ENCODE data around the gene S1PR4. TPM values are rescaled to one million over a fixed set of nuclear protein-coding genes. Genes with fewer than 3 reads are reported as not detected.

S1PR4 gene
- total and polyA plus RNA-seq, 2 of the 13 experiments (the other 11 are each of a cell fraction or from before 2014, with no cell fraction given): 0.07 to 0.09 TPM

DNA sequence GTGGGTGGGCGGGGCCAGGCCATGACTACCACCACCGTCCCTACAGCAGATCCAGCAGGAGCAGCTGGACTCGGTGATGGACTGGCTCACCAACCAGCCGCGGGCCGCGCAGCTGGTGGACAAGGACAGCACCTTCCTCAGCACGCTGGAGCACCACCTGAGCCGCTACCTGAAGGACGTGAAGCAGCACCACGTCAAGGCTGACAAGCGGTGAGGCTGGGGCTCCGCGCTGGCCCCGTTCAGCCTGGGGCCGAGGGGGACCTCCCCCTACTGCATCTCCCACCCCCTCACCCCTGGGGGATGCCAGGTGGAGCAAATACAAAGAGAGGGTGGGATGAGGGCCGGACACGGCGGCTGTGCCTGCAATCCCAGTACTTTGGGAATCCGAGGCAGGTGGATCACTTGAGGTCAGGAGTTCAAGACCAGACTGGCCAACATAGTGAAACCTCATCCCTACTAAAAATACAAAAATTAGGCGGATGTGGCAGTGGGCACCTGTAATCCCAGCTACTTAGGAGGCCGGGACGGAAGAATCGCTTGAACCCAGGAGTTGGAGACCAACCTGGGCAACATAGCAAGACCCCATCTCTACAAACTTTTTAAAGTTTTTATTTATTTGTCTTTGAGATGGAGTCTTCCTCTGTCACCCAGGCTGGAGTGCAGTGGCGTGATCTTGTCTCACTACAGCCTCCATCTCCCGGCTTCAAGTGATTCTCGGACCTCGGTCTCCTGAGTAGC lies 27.8 kb downstream of the S1PR4 start:
- no peaks in the 10 kb centered on the region for H3K4me1 ChIP-seq (ENCODE audit: insufficient read depth, low read length)
- H3K27me3 ChIP-seq (ENCODE audit: control insufficient read depth in 1 of 2, insufficient read depth in 2 of 2, low read length in 2 of 2): no peaks in the 10 kb centered on the region
- H3K9me3 ChIP-seq (ENCODE audit: low read length): no peaks in the 10 kb centered on the region
- CTCF ChIA-PET (ENCODE audit: low intra/inter-chr PET ratio, low total read pairs): no interaction called here
- peaks cover 5 to 22% of the 10 kb centered on the region in 2 experiments; a peak in 4 of 5 replicates for H3K36me3 ChIP-seq (replicated peaks in 1 of 2; ENCODE audit: control insufficient read depth in 1 of 2, insufficient read depth in 2 of 2, low read length in 2 of 2)
- POLR2A ChIA-PET: no interaction called here
- DNase-seq (ENCODE audit: low spot score) (no peak), ATAC-seq (no peak), FAIRE-seq (no peak)
- no peaks in the 10 kb centered on the region; the same call in 1 of the 2 replicates for H4K20me1 ChIP-seq (ENCODE audit: insufficient read depth, low read length)
- no peak overlapping the region for H2AFZ ChIP-seq (ENCODE audit: low read length)
- no TSS peak for BruUV-seq (replicated peaks)
- intact Hi-C loops (cut with micrococcal nuclease; ENCODE audit: unreplicated experiment): no loop called here
- H3K79me2 ChIP-seq (ENCODE audit: insufficient read depth, low read length): no peaks in the 10 kb centered on the region
- in situ Hi-C loops (cut with HindIII; ENCODE audit: extremely low pct_ligation_motif_present, low pct_unique_long_range_greater_than_20kb): no loop called here
- H3K9ac ChIP-seq (ENCODE audit: insufficient read depth, low read depth, low read length): no peak overlapping the region
- no peak overlapping the region for H3K27ac ChIP-seq (ENCODE audit: extremely low read length, insufficient read depth, low read length)
- no peak overlapping the region for H3K4me3 ChIP-seq (replicated peaks in 1 of 3; ENCODE audit: insufficient read depth in 1 of 3, low read depth in 2 of 3, low read length in 3 of 3)
- H3K4me2 ChIP-seq (ENCODE audit: low read depth, low read length): no peak overlapping the region
- 96% methylated on average over 21 of the region's 28 CpGs for whole genome bisulfite sequencing (ENCODE audit: low lambda C conversion rate)
- TF ChIP-seq, protein P1, sequence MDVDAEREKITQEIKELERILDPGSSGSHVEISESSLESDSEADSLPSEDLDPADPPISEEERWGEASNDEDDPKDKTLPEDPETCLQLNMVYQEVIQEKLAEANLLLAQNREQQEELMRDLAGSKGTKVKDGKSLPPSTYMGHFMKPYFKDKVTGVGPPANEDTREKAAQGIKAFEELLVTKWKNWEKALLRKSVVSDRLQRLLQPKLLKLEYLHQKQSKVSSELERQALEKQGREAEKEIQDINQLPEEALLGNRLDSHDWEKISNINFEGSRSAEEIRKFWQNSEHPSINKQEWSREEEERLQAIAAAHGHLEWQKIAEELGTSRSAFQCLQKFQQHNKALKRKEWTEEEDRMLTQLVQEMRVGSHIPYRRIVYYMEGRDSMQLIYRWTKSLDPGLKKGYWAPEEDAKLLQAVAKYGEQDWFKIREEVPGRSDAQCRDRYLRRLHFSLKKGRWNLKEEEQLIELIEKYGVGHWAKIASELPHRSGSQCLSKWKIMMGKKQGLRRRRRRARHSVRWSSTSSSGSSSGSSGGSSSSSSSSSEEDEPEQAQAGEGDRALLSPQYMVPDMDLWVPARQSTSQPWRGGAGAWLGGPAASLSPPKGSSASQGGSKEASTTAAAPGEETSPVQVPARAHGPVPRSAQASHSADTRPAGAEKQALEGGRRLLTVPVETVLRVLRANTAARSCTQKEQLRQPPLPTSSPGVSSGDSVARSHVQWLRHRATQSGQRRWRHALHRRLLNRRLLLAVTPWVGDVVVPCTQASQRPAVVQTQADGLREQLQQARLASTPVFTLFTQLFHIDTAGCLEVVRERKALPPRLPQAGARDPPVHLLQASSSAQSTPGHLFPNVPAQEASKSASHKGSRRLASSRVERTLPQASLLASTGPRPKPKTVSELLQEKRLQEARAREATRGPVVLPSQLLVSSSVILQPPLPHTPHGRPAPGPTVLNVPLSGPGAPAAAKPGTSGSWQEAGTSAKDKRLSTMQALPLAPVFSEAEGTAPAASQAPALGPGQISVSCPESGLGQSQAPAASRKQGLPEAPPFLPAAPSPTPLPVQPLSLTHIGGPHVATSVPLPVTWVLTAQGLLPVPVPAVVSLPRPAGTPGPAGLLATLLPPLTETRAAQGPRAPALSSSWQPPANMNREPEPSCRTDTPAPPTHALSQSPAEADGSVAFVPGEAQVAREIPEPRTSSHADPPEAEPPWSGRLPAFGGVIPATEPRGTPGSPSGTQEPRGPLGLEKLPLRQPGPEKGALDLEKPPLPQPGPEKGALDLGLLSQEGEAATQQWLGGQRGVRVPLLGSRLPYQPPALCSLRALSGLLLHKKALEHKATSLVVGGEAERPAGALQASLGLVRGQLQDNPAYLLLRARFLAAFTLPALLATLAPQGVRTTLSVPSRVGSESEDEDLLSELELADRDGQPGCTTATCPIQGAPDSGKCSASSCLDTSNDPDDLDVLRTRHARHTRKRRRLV (CRISPR knock-in tag; IDR thresholded peaks at IDR 0.05): no peak
- TF ChIP-seq MXI1 (IDR thresholded peaks at IDR 0.05; ENCODE audit: borderline replicate concordance, low read depth, low read length) (no peak), NCOA1 (CRISPR knock-in tag; IDR thresholded peaks at IDR 0.05) (no peak), NFATC3 (CRISPR knock-in tag; IDR thresholded peaks at IDR 0.05) (no peak), SMARCE1 (IDR thresholded peaks at IDR 0.05; ENCODE audit: borderline replicate concordance) (no peak), HES4 (CRISPR knock-in tag; IDR thresholded peaks at IDR 0.05; ENCODE audit: borderline replicate concordance) (no peak), ONECUT2 (CRISPR knock-in tag; IDR thresholded peaks at IDR 0.05) (no peak), MAFG (CRISPR knock-in tag; IDR thresholded peaks at IDR 0.05) (no peak)
- TF ChIP-seq, protein P2, sequence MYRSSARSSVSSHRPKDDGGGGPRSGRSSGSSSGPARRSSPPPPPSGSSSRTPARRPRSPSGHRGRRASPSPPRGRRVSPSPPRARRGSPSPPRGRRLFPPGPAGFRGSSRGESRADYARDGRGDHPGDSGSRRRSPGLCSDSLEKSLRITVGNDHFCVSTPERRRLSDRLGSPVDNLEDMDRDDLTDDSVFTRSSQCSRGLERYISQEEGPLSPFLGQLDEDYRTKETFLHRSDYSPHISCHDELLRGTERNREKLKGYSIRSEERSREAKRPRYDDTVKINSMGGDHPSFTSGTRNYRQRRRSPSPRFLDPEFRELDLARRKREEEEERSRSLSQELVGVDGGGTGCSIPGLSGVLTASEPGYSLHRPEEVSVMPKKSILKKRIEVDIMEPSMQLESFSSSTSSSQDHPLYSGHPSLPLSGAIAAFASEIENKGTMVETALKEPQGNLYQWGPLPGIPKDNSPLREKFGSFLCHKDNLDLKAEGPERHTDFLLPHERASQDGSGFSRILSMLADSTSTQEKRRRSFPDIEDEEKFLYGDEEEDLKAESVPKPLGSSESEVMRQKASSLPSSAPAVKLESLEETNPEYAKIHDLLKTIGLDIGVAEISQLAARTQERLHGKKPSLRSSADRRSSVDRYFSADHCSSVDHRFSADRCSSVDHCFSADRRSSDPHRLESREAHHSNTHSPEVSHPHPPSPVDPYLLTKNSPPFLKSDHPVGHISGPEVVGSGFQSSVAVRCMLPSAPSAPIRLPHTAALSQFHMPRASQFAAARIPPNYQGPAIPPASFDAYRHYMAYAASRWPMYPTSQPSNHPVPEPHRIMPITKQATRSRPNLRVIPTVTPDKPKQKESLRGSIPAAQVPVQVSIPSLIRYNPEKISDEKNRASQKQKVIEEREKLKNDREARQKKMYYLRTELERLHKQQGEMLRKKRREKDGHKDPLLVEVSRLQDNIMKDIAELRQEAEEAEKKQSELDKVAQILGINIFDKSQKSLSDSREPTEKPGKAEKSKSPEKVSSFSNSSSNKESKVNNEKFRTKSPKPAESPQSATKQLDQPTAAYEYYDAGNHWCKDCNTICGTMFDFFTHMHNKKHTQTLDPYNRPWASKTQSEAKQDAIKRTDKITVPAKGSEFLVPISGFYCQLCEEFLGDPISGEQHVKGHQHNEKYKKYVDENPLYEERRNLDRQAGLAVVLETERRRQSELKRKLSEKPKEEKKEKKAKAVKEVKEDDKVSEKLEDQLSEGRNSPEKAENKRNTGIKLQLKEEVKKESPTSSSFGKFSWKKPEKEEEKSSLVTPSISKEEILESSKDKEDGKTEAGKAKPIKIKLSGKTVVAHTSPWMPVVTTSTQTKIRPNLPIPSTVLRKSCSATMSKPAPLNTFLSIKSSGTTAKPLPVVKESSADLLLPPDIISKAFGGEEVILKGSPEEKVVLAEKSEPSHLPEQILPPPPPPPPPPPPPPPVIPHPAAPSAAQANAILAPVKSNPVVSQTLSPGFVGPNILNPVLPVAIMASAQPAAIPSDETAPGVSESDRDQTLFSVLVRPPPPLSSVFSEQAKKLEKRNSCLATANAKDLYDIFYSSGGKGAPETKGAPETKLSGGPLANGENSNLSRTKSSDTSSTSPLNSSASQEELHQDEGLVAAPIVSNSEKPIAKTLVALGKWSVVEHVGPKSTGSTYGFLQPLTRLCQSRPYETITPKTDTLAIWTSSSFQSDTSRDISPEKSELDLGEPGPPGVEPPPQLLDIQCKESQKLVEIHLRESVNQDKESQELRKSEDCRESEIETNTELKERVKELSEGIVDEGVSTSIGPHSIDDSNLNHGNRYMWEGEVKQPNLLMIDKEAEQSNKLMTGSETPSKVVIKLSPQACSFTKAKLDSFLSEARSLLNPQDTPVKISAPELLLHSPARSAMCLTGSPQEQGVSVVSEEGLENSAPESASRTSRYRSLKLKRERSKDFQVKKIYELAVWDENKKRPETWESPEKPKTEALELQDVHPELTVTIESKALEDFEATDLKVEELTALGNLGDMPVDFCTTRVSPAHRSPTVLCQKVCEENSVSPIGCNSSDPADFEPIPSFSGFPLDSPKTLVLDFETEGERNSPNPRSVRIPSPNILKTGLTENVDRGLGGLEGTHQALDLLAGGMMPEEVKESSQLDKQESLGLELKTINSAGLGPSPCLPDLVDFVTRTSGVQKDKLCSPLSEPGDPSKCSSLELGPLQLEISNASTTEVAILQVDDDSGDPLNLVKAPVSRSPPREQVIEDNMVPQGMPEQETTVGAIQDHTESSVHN (CRISPR knock-in tag; IDR thresholded peaks at IDR 0.05): no peak

Data from HepG2 (cell line).